ENCODE measurements around the gene CACNA2D4.

The CACNA2D4 gene

GRCh38 chr12:1842183-1842904, 76.1 kb downstream of the CACNA2D4 start:
- peak overlapping the region; percentile 86 for H3K27ac ChIP-seq (replicated peaks)
- peak; percentile 59 to 90 for DNase-seq (ENCODE audit: low read depth in 1 of 2, low spot score in 1 of 2)
- TF ChIP-seq SPI1 (IDR thresholded peaks at IDR 0.05; ENCODE audit: borderline replicate concordance, low read depth) (peak; percentile 93), POLR2AphosphoS5 (IDR thresholded peaks at IDR 0.05; ENCODE audit: low read depth) (peak; percentile 75), GABPA (IDR thresholded peaks at IDR 0.05; ENCODE audit: low read depth) (no peak), REST (IDR thresholded peaks at IDR 0.05; ENCODE audit: insufficient replicate concordance, low read depth) (peak; percentile 42)
- TF ChIP-seq, protein P1, sequence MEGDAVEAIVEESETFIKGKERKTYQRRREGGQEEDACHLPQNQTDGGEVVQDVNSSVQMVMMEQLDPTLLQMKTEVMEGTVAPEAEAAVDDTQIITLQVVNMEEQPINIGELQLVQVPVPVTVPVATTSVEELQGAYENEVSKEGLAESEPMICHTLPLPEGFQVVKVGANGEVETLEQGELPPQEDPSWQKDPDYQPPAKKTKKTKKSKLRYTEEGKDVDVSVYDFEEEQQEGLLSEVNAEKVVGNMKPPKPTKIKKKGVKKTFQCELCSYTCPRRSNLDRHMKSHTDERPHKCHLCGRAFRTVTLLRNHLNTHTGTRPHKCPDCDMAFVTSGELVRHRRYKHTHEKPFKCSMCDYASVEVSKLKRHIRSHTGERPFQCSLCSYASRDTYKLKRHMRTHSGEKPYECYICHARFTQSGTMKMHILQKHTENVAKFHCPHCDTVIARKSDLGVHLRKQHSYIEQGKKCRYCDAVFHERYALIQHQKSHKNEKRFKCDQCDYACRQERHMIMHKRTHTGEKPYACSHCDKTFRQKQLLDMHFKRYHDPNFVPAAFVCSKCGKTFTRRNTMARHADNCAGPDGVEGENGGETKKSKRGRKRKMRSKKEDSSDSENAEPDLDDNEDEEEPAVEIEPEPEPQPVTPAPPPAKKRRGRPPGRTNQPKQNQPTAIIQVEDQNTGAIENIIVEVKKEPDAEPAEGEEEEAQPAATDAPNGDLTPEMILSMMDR (IDR thresholded peaks at IDR 0.05; ENCODE audit: insufficient read depth, low read length), result no peak
- no peak overlapping the region for H3K4me3 ChIP-seq (replicated peaks; ENCODE audit: insufficient read depth, low read length)
- no peaks in the 10 kb centered on the region for H3K27me3 ChIP-seq (ENCODE audit: insufficient read depth, poor library complexity, severe bottlenecking)

DNA sequence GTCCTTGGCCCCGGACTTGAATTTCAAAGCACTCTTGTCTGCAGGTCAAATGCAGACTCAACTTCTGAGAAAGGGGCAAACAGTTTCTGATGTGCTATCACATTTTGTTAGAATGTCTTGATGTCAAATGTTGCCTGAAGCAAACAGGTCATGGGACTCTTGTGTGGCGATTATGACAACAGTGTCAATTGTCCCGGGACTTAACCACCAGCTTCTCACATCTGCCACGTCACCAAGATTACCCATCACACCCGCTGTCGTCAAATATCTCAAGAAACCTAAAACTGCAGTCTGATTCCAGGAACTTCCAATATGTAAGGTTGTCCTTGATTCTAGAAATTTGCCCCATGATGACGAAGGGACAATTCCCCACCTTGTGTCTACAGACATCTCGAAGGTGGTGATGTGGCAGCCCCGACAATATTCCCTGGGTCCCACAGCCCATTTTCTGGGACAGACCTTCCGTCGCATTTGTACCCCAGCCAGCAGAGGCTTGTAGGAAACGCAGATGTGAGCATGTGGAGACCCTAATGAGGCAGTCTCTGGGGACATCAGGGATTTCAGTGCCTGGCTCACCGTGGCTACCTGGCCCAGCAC, 76.8 kb downstream of the CACNA2D4 start:
- Histone ChIP-seq H3K27me3 (ENCODE audit: insufficient read depth, poor library complexity, severe bottlenecking) (no peaks in the 10 kb centered on the region), H3K27ac (replicated peaks) (peak overlapping the region; percentile 86), H3K4me3 (replicated peaks; ENCODE audit: insufficient read depth, low read length) (no peak overlapping the region)
- DNase-seq (ENCODE audit: low read depth in 1 of 2, low spot score in 1 of 2), result no peak
- TF ChIP-seq SPI1 (IDR thresholded peaks at IDR 0.05; ENCODE audit: borderline replicate concordance, low read depth), result no peak
- no peak for TF ChIP-seq REST (IDR thresholded peaks at IDR 0.05; ENCODE audit: insufficient replicate concordance, low read depth)
- no peak for TF ChIP-seq GABPA (IDR thresholded peaks at IDR 0.05; ENCODE audit: low read depth)
- TF ChIP-seq, protein P1 (IDR thresholded peaks at IDR 0.05; ENCODE audit: insufficient read depth, low read length), result no peak
- TF ChIP-seq POLR2AphosphoS5 (IDR thresholded peaks at IDR 0.05; ENCODE audit: low read depth), result no peak

DNA sequence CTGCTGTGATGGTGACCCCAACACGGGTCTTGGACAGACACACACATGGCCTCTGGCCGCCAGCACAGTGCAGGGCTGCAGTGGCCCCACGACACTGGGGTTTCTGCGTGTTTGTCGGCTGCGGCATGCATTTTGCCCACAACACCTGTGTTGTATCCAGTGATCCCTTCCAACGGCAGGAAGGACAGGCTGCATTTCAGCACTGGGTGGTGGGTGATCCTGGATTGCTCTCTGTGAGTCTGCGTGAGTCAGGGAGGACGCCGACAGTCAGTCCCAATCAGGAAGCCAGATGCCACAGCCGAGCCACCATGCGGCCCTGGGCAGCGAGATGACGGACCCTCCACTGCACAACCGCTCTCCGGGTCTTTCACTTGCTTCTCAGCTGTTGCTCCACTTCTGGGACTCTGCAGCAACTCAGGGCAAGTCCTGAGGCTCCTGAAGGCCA, 77.4 kb downstream of the CACNA2D4 start:
- H3K27ac ChIP-seq (replicated peaks), result peak overlapping the region; percentile 86

More for the DNA sequence above, 77.4 kb downstream of the CACNA2D4 start:
- no peak for DNase-seq (ENCODE audit: low read depth in 1 of 2, low spot score in 1 of 2)
- Histone ChIP-seq H3K27me3 (ENCODE audit: insufficient read depth, poor library complexity, severe bottlenecking) (no peaks in the 10 kb centered on the region), H3K4me3 (replicated peaks; ENCODE audit: insufficient read depth, low read length) (no peak overlapping the region)
- TF ChIP-seq POLR2AphosphoS5 (IDR thresholded peaks at IDR 0.05; ENCODE audit: low read depth) (no peak), SPI1 (IDR thresholded peaks at IDR 0.05; ENCODE audit: borderline replicate concordance, low read depth) (no peak), REST (IDR thresholded peaks at IDR 0.05; ENCODE audit: insufficient replicate concordance, low read depth) (no peak), GABPA (IDR thresholded peaks at IDR 0.05; ENCODE audit: low read depth) (no peak)
- TF ChIP-seq, protein P1 (IDR thresholded peaks at IDR 0.05; ENCODE audit: insufficient read depth, low read length), result no peak
